ENCODE measurements around the gene KPNA3.

- TF ChIP-seq CTCF (IDR thresholded peaks at IDR 0.05), result no peak
- TF ChIP-seq ZFX (IDR thresholded peaks at IDR 0.05; ENCODE audit: borderline replicate concordance), result no peak
These were observed 77.7 kb downstream of the KPNA3 start for GRCh38 chr13:49714757-49715156.

Data from 22Rv1 (cell line).